Activated CD4-positive, alpha-beta T cell treated with anti-CD3 and anti-CD28 coated beads for 48 hours (primary cell): ENCODE measurements around the gene DACT3.

ENCODE experiments used
- DNase-seq: peaks from one replicate; pipeline ENCODE4 v3.0.0-alpha.2; 2020

The DACT3 gene

GRCh38 chr19:46609511-46610412, 51.2 kb downstream of the DACT3 start:
- no peak for DNase-seq

- DNase-seq: no peak
These were observed 52.2 kb downstream of the DACT3 start for GRCh38 chr19:46608581-46609345.

DNA sequence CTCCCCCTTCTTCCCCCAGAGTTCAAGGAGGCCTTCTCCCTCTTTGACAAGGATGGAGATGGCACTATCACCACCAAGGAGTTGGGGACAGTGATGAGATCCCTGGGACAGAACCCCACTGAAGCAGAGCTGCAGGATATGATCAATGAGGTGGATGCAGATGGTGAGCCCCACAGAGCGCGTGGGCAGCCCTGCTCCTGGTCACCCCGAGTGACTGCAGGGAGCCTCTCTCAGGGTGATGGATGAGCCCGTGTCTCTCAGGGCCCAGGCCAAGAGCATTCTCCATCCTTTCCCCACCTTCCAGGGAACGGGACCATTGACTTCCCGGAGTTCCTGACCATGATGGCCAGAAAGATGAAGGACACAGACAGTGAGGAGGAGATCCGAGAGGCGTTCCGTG, 52.8 kb downstream of the DACT3 start:
- DNase-seq: no peak

DNA sequence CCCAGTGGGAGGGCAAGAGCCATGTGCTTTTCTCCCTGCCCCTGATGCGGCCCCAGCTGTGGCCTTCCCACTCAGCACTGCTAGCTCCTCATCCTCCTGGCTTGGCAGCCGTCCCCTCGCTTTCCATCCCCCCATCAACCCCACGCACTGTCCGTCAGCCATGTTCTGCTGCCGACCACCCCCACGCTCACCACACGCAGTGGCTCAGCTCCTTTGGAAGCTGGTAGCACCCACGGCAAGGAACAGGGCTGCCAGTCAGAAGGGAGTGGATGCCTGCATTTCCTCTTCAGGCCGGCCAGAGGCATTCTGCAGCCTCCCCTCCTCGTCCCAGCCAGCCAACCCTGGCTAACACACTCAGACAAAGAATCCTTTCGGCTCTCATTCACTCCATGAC, 53.5 kb downstream of the DACT3 start:
- no peak for DNase-seq

GRCh38 chr19:46606681-46607447, 54.1 kb downstream of the DACT3 start:
- no peak for DNase-seq

DNA sequence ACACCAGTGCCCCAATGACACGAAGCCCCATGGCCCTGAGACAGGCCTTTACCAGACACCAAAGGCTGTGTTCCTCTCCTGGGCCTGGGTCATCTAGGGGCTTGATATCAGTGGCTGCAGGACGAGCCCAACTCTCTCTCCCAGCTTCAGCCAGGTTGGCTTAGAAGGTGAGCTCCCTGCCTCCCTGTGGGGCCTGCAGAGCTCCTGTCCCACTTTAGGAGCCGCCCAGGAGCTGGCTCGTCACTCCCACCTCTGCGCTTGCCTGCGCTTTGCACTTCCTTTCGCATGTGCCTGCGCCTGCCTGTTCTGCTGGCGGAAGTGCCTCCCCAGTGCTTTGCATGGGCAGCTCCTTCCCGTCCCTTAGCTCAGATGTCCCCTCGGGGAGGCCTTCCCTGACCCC, 55.0 kb downstream of the DACT3 start:
- DNase-seq: no peak

DNA sequence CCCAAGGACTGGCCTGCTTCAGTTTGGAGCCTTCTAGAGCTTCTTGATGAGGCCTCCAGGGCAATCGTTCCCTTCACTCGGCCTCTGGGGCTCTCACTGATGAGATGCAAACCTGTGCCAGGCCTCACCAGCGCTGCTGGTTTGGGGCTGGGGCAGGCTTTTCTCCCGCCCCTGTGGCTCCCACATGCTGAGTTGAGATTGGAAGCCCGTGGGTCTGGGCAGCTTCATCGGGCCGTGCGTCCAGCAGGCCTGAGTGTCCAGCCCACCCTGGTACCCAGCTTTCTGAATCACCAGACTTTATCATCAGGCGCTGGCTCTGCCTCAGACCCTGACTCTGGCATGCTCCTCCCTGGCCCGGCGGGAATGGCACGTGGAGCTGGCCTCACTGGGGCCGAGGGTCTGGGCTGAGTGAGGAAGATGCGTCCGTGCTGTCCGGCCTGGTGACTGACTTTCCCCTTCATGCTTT, 55.6 kb downstream of the DACT3 start:
- no peak for DNase-seq

DNA sequence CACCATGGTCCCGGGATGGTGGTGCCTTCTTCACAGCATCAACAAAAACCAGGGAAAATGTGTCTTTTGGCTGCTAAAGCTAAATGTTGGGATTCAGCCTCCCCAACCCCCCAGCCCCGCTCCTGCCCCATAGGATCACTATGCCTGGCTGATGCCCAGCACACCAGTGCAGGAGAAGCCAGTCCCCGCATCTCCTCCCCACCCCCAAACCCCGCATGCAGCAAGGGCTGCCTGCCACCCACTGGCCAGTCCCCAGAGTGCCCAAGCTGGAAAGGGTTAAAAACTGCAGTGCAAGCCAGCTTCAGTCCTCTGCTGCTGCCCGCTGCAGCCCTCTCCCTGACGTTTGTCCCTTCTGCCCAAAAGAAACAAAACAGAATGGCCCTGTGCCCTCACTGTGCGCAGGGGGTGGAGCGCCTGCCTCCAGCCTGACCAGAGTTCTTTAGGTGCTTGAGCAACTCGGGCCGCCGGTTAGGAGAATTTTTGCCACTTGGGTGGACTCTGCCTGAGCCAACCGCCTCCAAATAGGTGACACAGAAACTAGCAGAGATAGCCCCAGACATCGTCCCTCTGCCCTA, 56.1 kb downstream of the DACT3 start:
- no peak for DNase-seq

- DNase-seq: no peak
These were observed 57.2 kb downstream of the DACT3 start for GRCh38 chr19:46603752-46604231.

DNA sequence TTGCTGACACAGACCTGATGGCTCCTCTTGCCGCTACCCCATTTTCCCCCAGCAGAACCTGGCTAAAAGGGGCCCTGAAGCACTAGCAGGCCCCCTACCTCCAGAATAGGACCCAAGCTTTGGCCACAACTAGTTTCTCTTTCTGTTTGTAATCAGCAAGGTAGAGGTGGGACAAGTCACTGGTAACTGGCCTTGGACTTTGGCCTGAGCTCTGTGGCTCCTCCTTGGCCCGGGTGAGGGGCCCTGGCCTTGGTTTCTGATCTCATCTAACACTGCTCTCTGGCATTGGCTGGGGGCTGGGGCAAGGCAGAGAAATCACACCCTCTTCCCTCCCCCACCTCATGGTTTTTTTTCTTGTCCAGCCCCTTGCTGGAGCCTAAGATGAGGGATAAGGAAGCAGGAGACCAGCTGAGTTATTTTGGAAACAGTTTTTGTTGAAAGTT, 57.8 kb downstream of the DACT3 start:
- no peak for DNase-seq

- DNase-seq: peak; percentile 79
These were observed 58.4 kb downstream of the DACT3 start for GRCh38 chr19:46602392-46603194.

DNA sequence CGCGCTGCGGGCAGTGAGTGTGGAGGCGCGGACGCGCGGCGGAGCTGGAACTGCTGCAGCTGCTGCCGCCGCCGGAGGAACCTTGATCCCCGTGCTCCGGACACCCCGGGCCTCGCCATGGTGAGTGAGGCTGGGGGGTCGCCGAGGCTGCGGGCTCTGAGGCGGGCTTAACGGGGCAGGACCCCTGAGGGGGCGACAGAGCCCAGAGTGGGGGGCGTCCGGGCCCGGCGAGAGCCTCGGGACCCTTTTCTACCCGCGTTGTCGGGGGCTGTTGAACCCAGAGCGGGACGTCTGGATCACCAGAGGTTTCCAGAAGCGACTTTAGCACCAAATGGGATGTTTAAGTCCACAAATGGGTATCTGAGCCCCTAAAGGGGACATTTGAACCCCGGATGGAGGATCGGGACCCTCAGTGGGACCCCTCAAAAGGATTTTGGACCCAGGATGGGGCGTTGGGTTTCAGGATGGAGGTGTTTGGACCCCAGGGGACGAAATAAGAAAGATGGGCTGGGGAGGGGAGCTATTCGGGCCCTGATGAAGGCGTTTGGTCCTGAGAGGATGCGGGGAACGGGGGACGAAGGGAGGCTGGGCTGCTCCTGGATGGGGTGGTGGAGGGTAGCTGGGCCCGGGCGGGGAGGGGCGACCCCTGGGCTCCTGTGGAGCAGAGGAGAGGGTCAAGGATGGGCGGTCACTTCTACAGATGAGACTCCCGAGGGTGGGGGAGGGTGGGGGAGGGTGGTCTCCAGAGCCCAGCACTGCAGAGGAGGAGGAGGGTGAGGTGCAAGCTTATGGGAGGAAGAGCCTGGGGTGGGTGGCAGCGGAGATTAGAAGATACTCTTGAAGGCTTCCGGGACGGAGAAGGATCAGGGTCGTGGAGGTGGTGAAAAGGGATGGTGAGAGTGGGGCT, 59.4 kb downstream of the DACT3 start, which contains the start of gene CALM3:
TSS of gene CALM3 (plus strand) at position 13 of the 907 bp plus-strand sequence. CDS start at position 118, 105 bp downstream.
- no peak for DNase-seq

DNA sequence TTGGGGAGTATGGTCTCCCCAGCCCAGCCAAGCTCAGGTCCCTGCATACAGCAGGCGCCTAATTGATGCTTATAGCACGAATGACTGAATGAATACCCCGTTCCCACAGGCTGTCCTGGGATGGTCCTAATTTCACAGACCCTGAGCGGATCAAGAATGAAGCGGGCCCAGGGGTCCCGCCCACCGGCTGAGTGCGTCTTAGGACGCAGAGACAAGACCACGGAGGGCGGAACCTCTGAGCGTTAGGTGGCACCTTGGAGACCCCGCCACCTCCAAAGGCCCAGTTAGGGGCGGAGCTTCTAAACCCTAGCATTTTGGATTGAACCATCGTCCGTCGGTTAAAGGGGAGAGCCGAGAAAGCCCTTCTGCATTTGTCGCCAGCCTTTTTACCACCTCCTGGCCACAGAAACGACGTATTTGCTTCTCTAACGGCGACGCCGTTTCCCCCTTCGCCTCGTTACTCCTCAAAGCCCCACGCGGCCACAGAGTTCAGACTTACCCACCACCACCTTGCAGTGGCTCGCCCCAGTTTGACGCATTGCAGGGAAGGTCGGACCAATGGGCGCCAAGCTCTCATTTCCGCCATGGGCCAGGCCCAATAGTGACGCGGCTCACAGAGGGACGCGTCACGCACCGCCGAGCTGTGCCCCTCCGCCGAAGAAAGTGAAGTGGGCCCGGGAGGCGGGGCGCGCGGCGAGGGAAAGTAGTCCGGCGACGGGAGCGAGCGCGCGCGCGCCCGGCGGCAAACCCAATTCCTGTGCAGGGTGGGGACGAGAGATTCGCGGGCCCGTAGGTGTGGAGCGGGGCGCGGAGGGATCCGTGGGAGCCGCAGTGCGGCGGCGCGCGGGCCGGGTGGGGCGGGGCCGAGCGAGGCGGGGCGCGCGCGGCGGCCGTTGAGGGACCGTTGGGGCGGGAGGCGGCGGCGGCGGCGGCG, 60.3 kb downstream of the DACT3 start:
- DNase-seq: peak; percentile 98

DNA sequence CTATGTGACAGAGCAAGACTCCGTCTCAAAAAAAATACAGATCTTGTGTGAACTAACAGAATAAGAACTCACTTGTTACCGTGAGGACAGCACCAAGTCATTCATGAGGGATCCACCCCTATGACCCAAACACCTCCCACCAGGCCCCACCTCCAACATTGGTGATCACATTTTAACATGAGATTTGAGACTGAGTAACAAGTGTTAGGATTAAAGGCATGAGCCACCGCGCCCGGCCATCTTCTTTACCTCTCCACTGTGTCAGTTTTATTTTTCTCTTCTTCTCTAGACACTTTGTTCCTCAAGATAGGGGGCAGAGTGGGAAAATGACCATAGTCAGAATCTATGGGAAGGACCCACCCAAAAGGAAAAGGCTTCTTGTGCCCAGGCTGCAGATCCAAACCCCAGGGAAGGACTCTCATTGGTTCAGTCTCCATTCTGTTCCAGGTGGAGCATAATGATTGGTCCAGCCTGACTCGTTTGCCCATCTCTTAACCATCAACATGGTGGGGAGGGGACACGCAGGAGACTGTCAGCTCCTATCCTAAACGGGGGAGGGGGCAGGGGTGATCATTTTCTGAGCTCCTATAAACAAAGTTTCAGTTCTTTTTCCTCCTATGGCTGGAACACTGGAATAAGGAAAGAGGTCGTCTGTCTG, 61.1 kb downstream of the DACT3 start:
- DNase-seq: no peak

DNA sequence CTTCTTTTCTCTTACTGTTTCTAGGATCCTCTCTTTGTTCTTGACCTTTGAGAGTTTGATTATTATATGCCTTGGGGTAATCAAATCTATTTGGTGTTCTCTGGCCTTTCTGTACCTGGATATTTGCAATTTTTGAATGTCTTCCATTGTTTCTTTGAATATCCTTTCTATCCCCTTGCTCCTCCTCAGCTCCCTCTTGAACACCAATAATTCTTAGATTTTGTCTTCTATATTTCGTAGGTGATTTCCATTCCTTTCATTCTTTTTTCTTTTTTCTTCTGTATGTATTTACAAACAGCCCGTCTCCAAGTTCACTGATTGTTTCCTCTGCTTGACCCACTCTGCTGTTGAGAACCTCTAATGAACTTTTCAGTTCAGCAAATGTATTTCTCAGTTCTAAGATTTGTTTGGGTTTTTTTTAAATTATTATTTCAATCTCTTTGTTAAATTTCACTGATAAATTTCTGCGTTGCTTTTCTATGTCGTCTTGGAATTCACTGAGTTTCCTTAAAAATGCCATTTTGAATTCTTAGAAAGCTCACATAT, 62.5 kb downstream of the DACT3 start:
- no peak for DNase-seq
